HG03039 (cell line): ENCODE results near the gene MACROH2A2.
"Not testable (repeated sequence)": the region's sequence is repeated elsewhere in the genome, so short reads cannot be mapped to it uniquely, and the experiment has no call there.

Source experiments
- ATAC-seq: cut with Tn5 transposase; IDR thresholded peaks from one replicate; pipeline ENCODE4 v1.9.1; 2021; ENCODE audit warnings: mild to moderate bottlenecking, moderate library complexity; ENCODE audit not compliant: unreplicated experiment

The MACROH2A2 gene

DNA sequence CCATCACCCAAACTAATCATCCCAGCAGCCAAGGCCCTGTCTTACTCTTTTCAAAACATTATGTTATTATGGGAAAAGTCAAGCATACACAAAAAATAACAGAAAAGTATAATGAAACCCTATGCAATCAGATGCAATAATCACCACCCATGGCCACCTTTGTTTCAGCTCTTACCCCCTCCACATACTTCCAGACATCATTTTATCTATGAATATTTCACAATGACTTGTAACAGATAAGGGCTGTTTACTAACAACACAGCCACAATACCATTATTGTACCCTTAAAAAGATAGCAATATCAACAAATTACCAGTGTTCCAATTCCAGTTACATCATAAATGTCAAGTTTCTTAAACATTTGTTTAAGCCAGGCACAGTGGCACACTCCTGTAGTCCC, 44.8 kb downstream of the MACROH2A2 start:
- no peak for ATAC-seq

DNA sequence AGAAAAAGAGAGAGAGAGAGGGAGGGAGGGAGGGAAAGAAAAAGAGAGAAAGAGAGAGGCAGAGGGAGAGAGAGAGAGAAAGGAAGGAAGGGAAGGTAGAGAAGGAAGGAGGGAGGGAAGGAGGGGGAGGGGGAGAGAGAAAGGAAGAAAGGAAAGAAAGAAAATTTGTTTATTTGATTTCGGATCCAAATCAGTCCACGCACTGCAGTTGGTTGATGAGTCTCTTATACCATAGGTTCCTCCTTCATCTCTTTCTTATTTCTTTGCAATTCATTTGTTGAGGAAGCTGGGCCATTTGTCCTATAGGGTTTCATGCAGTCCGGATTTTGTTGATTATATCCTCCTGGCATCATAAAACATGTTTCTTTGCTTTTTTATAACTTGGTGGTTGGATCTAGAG, 45.6 kb downstream of the MACROH2A2 start:
- ATAC-seq = no peak

DNA sequence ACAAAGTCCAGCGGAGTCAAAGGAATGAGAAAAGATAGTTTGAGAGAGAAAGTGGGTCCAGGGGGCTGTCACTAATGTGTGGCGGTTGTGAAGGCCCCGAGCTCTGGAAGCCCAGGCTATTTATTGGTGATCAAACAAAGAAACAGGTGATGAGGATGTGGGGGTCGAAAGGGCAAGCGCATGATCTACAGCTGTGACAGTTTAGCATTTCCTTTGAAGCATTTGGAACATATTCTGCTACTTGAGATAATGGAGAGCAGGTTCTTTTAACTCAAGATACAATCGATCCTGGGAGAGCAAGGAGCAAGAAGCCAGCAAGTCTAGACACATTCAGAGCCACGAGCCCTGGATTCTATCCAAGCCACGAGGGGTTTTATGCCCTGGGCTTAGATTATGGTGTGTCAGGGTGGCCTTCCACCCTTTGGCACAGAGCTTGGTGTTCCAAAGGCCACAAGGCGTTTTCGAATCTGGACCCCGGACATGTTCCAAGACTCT, 48.5 kb downstream of the MACROH2A2 start:
- ATAC-seq = not testable (repeated sequence)

DNA sequence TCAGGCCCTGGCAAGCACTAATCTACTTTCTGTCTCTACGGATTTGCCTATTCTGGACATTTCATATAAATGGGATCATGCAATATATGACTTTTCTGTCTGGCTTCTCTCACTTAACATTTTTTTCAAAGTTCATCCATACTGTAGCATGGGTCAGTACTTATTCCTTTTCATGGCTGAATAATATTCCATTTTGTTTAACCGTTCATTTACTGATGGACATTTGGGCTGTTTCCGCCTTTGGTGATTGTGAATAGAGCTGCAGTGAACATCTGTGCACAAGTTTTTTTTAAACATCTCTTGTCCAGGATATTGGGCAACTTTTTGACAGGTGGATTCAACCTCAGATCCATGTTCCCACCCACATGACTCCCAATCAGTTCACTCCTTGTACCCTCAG, 49.0 kb downstream of the MACROH2A2 start:
- no peak for ATAC-seq

DNA sequence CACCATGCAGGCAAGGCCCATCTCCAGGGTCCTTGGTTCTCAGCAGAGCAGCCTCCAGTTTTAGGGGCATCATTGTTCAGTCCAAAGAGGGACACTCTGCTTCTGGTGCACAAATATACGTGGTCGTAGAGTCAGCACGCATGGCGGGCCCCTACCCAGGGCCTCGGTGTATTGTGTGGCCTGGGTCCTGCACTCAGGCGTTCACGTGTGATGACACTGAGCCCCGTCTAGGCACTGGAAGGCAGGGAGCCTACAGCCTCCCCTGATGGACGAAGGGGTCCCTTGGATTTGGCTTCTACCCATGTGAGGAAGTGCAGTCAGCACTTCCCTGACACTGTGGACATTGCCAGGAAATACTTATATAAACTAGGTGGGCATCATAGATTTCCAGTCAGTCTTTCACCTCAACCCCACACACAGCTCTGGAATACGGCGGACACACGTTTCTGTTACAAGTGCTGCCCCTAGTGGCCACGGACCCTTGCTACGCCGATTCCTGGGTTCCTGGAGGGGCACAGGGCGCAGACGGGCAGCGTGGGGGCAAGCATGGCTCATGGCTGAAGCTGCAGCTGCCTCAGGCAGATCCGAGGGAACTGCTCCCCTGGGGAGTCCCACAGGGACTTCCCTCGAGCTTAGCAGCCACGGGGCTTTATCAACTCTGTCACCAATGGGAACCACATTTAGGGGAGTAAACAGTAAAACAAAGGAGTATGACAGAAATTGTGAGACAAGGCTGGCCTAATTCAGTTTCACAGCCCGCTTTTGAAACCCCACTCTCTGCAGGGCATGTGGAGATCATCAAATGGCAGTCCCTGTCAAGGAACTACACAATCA, 54.5 kb downstream of the MACROH2A2 start:
- ATAC-seq = no peak

DNA sequence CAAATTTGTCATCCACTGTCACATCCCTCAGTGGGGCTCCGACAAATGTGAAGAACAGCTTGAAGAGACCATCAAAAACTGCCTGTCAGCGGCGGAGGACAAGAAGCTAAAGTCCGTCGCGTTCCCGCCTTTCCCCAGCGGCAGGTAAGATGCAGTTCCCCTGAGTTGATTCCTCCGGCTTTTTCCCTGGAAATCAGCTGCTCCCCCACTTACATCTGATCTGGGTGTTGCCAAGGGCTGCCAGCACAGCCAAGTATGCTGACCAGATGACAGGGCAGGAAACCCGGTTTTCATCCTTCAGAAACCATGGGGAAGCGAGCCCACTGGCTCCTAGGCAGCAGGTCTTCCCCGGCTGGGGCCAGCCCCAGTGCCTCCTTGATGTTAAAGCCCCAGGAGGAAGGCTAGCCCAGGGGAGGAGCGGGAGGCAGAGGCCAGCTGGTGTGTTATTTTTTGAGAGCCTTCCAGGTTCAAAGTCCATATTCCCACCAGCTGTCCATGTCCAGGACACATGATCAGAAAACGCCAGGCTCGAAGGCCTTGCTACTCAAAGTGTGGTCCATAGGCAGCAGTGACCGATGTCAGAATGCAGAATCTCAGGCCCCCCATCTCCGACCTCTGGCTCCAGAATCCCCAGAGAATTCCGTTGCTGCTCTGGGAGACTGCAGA, 56.6 kb downstream of the MACROH2A2 start:
- no peak for ATAC-seq

DNA sequence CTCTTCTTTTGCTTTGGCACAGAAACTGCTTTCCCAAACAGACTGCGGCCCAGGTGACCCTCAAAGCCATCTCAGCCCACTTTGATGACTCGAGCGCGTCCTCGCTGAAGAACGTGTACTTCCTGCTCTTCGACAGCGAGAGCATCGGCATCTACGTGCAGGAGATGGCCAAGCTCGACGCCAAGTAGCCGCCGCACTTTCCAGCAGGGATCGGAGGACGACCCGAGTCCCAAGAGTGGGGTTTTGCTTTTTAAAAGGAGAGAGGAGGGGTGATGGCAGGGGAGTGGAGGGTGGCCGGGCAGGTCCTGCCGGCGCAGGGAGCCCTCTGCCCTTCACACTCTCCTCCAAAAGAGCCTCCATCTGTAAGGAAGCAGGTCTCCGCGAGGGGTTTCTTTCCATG, 58.9 kb downstream of the MACROH2A2 start:
- no peak for ATAC-seq

DNA sequence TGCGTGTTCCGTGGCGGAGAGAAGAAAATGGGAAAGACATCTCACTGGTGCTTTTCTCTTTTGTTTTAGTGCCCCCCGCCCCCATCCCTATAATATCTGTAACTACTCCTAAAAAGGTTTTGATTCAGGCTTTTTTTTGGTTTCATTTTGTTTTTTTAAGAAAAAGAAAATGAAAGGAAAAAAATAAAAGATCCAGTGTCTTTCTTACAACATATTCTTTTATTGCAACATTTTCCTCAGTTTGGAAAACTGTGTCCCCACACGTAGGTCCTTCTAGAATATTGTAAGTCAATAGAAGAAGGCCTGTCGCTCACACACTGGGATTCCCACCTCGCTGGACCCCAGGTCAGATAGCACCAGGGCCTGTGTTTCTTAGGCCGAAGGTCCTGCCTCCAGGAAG, 59.4 kb downstream of the MACROH2A2 start:
- ATAC-seq = no peak

DNA sequence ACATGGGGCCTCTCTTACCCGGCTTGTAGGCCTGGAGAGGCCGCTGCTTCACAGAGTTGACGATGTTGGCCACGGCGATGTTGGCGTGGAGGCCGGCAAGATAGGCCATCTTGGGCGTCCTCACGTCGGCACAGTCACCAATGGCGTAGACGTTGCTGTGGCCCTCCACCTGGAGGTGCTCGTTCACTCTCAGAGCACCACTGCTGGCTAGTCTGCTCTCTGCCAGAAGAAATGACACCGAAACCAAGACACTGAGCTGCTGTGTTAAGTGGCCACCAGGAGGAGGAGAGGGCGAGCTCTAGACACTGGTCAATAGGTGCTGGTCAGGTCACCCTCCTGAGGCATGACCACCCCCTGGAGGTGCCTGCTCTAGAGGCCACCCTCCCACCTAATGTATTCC, 62.3 kb downstream of the MACROH2A2 start:
- ATAC-seq = no peak

DNA sequence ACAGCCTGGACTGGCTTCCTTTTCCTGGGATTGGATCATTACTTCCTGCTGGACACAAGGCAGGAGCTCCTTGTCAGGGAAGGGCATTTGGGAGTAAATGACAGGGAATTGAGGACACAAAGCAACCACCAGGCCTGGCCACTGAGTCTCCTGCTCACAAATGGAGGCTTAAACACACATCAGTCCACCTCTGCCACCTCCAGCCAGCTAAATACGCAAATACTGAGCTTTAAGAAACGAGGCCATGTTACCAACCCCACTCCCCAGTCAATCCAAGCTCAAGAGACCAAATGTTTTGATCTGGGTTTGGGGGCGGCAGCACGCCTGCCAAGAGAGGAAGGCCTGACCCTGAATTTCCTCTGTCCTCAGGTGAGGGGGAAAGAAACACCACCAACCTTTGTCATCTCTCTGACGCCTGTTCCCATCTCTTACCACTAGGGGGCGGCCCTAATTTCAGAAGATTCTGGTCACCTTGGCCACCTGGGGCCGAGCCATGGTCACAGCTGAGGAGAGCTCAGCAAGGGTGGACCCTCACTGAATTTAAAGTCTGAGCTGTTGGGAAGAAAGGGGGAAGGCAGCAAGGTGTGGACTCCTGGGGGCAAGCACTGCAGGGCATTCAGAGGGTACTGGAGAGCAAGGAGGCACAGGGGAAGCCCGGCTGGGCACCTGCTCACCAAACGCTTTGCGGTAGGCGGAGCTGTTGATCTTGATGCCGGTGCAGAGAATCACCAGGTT, 63.5 kb downstream of the MACROH2A2 start:
- no peak for ATAC-seq

DNA sequence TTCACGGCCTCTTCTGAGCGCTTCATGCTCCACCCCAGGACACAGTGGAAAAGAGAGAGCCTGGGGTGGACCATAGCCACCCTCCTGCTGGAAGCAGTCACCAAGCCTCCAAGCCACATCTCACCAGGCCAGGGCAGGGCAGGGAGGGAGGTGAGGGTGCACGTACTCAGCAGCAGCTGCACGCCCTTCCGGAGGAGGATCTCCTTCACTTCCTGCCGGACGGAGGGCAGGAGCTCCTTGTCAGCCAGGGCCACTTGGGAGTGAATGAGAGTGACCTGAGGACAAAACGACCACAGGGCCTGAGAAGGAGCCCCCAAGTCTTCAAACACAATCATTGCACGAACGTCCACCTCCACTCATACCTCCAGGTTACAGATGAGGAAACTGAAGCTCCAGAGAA, 65.0 kb downstream of the MACROH2A2 start:
- no peak for ATAC-seq

DNA sequence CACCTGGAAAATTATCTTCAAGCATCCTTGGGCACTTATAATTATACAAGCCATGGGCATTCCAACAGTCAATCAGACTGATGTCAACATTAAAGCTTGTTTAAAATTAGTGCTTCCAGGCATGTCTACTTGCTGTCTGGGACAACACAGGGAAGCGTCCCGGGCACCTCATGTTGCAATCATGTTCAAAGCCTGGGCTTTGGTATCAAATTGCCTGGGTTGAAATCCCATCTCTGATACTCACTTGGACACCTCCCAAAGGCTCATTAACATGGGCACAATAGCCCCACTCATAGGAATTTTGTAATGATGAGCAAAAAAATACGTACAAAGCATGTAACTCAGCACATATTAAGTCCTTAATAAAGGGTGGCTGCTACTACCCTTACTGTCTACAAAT, 65.5 kb downstream of the MACROH2A2 start:
- ATAC-seq = no peak

DNA sequence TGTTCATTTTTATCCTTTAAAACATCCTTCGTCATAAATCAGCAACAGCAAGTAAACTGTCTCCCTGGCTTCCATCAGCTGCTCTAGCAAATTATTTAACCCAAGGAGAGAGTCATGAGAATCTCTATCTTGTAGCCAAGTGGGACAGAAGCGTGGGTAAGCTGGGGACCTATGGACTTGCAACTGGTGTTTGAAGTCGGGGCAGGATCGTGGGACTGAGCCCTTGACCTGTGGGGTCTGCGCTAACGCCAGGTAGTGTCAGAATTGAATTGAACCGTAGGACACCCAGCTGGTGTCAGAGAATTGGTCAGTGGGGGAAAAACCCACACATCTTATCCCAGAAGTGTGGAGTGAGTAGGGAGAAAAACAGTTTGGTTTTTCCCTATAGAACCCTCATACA, 66.6 kb downstream of the MACROH2A2 start:
- no peak for ATAC-seq

DNA sequence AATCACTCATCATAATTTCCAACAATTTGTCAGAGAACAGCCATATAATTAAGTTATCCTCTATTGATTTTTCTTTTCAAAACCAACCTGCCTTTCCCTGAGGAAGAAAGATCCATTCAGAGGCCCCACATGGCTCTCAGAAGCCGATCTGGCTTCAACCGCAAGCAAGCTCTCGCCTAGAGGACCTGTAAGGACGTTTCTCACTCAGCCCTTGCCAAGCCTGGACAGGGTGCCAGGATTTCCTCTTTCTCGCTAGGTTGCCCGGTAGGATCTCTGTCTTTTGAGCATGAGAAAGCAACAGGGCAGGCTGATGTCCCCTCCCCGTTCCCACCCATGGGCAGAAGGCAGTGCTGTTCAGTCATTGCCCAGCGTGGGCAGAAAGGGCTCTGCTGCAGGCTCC, 67.0 kb downstream of the MACROH2A2 start:
- ATAC-seq = no peak

DNA sequence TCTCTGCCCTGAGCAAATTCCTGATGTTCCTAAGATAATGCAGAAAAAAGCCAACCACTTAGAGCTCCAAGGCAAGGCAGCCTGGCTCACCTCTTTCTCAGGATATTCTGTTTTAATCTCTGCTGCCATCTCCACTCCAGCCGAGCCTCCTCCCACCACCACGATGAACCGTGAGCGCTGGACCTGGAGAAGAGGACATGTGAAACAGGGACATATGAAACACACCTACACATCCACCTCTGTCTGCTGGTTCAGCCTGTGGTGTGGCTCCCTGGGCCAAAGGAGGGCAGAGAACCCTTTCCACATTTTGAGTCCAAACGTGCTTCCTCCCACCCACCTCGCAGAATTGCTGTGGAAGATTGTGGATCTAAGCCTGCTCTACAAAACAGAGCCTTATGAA, 67.8 kb downstream of the MACROH2A2 start:
- ATAC-seq = no peak

DNA sequence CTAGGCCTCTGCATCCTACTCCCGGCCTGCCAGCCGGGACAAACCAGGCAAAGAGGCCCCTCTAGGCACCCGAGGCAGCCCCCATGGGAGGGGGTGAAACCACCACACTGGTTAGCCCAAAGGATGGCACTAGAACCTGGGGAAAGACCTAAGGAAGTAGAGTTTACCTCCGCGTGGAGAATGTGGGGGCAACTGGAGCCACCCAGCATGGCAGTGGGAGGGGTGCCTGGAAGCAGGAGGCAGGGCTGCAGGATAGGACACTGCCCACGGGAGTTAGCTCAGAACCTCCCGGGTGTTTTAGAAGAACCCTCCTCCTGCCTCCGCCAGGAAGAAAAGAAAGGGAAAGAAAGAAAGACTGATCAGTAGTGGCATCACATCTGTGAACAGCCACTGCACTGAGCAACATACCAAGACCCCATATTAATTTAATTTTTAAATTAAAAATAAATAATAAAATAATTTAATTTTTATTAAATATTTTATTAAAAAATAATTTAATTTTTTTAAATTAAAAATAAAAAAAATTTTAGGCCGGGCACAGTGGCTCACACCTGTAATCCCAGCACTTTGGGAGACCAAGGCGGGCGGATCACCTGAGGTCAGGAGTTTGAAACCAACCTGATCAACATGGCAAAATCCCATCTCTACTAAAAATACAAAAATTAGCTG, 68.8 kb downstream of the MACROH2A2 start:
- ATAC-seq = no peak

DNA sequence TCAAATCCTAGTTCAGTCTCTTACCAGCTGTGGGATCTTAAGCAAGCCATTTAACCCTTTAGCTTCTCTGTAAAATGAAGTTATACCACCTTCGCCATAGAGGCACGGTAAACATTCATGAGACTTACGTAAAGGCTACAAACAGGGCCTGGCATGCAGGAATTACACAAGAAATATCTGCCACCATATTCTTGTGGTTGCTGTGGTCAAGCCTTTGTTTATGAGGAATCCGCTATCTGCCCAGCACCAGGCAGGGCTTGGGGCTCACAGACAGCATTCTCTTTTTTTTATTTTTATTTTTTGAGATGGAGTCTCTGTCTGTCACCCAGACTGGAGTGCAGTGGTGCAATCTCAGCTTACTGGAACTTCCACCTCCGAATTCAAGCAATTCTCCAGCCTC, 70.1 kb downstream of the MACROH2A2 start:
- no peak for ATAC-seq

DNA sequence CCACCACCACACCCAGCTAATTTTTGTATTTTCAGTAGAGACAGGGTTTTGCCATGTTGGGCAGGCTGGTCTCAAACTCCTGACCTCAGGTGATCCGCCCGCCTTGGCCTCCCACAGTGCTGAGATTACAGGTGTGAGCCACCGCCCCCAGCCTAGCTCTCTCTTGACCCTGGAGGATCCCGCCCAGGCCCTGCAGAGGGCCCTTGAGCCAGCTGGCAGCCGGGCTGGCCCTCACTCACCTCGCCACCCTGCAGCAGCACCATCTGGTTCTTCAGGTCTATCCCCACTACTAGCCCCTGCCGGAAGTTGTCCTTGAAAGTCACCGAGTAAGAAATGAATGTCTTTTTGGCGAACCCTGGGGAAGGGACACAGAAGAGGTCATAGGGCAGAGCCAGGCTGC, 70.5 kb downstream of the MACROH2A2 start:
- ATAC-seq = not testable (repeated sequence)

DNA sequence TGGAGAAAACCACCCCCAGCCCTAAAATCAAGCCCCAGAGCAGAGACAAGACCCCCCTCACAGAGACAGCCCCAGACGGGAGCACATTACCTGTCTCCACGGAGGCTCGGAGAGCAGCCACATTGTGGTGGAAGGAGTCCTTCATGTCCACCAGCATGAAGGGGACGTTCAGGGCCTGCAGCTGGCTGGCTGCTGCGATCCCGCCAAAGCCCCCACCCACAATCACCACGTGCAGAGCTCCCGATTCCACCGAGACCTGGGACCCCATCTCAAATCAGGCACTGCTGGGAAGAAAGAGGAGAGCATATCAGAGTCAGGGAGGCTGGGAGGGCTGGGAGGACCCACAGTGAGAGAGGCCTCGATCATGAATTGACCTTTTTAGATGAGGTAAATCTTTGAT, 71.2 kb downstream of the MACROH2A2 start:
- ATAC-seq = no peak

DNA sequence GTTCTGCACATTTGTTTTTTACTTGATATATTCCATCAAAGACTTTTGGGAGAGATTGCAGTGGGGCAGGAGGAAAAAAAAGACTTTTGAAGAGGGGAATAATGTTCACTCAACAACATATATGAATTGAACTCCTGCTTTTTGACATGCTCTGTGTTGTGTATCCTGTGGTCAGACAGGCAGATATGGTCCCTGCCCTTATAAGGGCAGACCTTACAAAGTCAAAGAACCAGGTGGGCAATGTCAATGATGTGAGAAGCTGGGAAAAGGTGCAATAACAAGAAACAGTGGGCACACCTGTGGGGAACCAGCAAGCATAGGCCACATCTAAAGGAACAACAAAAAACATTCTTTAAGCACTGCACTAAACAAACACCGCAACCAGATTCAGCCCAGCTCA, 71.8 kb downstream of the MACROH2A2 start:
- ATAC-seq = no peak

DNA sequence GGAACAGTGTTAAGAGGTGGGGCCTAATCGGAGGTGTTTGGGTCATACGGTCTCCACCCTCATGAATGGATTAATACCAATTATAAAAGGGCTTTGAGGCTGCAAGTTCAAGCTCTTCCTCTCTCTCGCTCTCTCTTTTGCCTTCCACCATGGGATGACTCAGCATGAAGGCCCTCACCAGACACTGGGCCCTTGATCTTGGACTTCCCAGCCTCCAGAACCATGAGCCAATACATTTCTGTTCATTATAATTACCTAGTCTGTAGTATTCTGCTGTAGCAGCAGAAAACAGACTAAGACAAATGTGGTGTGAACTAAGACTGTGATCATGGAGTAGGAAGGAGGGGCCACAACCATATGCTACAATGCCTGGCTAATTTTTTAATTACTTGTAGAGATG, 72.3 kb downstream of the MACROH2A2 start:
- no peak for ATAC-seq
